Ishikawa (cell line): ENCODE results near the gene BSX.

Source experiments
- CREB1 ChIP-seq: IDR thresholded peaks from 2 replicates; pipeline ENCODE4 v1.6.1; 2012; ENCODE audit warnings: low read depth
- EGR1 ChIP-seq: IDR thresholded peaks from 2 replicates; pipeline ENCODE4 v1.6.1; 2012
- EP300 ChIP-seq: IDR thresholded peaks from 2 replicates; pipeline ENCODE4 v1.6.1; 2012; ENCODE audit warnings: borderline replicate concordance
- FOXM1 ChIP-seq: IDR thresholded peaks from 2 replicates; pipeline ENCODE4 v1.6.1; 2012; ENCODE audit warnings: low read depth, borderline replicate concordance
- MAX ChIP-seq: IDR thresholded peaks from 2 replicates; pipeline ENCODE4 v1.6.1; 2012
- RAD21 ChIP-seq: IDR thresholded peaks from 2 replicates; pipeline ENCODE4 v1.6.1; 2012; ENCODE audit warnings: low read depth
- REST ChIP-seq: IDR thresholded peaks from 2 replicates; pipeline ENCODE4 v1.6.1; 2012; ENCODE audit warnings: low read depth, mild to moderate bottlenecking
- TCF12 ChIP-seq: IDR thresholded peaks from 2 replicates; pipeline ENCODE4 v1.6.1; 2012; ENCODE audit warnings: low read depth
- TEAD4 ChIP-seq: IDR thresholded peaks from 2 replicates; pipeline ENCODE4 v1.6.1; 2012
- YY1 ChIP-seq: IDR thresholded peaks from 2 replicates; pipeline ENCODE4 v1.6.1; 2012; ENCODE audit warnings: low read depth
- ZBTB7A ChIP-seq: IDR thresholded peaks from 2 replicates; pipeline ENCODE4 v1.6.1; 2012; ENCODE audit warnings: low read depth
- TF ChIP-seq, protein P1 (sequence below): IDR thresholded peaks from 2 replicates; pipeline ENCODE4 v1.6.1; 2012

Gene BSX

DNA sequence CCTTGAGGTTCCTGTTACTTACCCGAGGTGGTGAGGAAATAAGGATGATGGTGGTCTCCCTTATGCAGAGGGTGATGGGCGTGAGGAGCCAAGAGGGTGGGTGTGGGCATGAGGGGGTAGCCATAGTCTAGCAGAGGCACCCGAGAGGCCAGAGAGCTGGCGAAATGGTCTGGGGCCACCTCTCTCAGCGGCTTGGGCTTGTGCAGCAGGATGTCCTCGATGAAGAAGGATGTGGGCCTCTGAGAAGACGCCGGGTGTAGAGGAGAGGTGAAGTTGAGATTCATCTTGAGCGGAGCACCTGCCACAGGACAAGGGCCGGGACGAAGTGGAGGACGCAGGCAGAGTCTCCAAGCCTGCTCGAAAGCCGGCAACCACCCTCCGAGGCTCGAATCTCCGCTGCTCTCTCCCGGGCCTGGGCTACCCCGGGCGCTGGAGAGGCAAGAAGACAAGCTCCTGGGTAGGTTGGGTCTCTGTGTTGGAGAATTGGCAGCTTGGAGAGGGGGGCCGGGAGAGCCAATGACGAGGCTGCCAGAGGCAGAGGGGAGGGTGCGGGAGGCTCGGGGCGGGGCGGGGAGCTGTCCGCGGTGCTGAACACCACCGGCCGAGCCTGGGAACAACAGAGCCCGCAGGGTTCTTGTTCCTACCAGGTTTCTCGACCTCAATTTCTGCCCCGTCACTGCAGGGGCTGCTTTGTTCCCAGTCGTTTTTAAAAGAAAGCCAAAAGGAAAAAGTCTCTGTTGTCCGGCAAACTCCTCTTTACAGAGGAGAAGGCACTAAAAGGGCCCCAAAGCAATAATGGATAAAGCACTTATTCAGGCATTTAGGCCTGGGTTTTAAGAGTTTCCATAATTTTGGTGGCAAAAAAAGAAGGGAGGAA, at the start of gene BSX:
Gene BSX, minus strand, starts transcription at position 447 of the 877 bp plus-strand sequence. Its CDS starts 163 bp downstream, at position 284.
- TF ChIP-seq ZBTB7A (no peak), TEAD4 (no peak), EGR1 (no peak), RAD21 (no peak), YY1 (no peak), FOXM1 (no peak), REST (peak; percentile 95), MAX (0 out of 2 replicates have a peak, but pooled peaks have one; percentile 17)

DNA sequence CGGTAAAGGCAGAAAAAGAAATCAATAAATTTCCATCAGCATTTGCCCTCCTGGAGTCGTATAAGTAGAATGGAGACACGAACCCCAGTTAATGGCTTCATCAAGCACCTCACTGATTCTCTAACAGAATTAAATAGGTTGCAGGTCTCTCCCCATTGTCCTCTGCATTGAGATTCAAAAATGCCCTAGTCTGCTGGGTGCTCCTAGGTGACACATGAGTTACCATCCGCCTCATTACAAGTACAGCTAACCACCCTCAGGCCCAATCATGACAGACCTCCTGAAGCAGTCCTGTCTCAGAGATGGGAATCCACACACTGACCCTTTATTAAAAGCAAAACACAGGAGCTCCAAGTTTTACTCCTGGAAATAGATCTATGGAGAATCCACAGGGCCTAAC, 48.9 kb upstream of the BSX start:
- TF ChIP-seq TEAD4 (no peak), REST (no peak), CREB1 (no peak), YY1 (no peak), TCF12 (no peak)

- peak; percentile 62 for TF ChIP-seq RAD21
- TF ChIP-seq, protein P1, sequence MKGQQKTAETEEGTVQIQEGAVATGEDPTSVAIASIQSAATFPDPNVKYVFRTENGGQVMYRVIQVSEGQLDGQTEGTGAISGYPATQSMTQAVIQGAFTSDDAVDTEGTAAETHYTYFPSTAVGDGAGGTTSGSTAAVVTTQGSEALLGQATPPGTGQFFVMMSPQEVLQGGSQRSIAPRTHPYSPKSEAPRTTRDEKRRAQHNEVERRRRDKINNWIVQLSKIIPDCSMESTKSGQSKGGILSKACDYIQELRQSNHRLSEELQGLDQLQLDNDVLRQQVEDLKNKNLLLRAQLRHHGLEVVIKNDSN = no peak
- no peak for TF ChIP-seq MAX
These were observed 39.3 kb upstream of the BSX start for GRCh38 chr11:123020968-123021367.

DNA sequence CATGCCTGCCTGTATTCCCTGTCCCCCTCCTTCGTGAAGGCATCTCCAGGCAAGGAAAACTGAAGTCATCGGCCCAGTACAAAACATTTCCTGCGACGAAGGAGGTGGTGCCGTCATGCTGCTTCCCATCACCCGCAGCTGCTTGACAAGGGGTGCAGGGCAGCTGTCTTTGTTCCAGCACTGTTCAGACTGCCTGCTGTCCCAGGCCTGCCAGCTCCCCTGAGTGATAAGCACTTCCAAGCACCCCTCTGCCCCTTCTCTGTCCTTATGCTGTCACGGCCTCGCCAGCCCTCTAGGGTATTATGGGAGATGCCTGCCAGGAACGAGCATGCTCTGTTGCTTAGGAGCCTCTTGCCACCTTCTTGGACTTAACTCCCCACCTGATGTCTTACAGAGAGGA, 37.1 kb upstream of the BSX start:
- TF ChIP-seq EP300 = no peak
- TF ChIP-seq CREB1 = no peak
- TF ChIP-seq ZBTB7A = no peak
- no peak for TF ChIP-seq RAD21
- no peak for TF ChIP-seq MAX
- no peak for TF ChIP-seq REST
- no peak for TF ChIP-seq FOXM1
- TF ChIP-seq, protein P1 = no peak

GRCh38 chr11:123011510-123011909, 29.9 kb upstream of the BSX start:
- TF ChIP-seq TCF12 (no peak), EP300 (no peak), EGR1 (no peak)
- TF ChIP-seq, protein P1 = no peak
